ENCODE results near the gene GPR62.

Gene GPR62

GRCh38 chr3:51949121-51949520, 6.1 kb upstream of the GPR62 start:
- no peak overlapping the region for H3K4me3 ChIP-seq (ENCODE audit: low read depth, low read length)
- TF ChIP-seq, protein P1, sequence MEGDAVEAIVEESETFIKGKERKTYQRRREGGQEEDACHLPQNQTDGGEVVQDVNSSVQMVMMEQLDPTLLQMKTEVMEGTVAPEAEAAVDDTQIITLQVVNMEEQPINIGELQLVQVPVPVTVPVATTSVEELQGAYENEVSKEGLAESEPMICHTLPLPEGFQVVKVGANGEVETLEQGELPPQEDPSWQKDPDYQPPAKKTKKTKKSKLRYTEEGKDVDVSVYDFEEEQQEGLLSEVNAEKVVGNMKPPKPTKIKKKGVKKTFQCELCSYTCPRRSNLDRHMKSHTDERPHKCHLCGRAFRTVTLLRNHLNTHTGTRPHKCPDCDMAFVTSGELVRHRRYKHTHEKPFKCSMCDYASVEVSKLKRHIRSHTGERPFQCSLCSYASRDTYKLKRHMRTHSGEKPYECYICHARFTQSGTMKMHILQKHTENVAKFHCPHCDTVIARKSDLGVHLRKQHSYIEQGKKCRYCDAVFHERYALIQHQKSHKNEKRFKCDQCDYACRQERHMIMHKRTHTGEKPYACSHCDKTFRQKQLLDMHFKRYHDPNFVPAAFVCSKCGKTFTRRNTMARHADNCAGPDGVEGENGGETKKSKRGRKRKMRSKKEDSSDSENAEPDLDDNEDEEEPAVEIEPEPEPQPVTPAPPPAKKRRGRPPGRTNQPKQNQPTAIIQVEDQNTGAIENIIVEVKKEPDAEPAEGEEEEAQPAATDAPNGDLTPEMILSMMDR (IDR thresholded peaks at IDR 0.05; ENCODE audit: control insufficient read depth, extremely low read depth, insufficient read depth): no peak
- no peak for DNase-seq (ENCODE audit: low read depth)

DNA sequence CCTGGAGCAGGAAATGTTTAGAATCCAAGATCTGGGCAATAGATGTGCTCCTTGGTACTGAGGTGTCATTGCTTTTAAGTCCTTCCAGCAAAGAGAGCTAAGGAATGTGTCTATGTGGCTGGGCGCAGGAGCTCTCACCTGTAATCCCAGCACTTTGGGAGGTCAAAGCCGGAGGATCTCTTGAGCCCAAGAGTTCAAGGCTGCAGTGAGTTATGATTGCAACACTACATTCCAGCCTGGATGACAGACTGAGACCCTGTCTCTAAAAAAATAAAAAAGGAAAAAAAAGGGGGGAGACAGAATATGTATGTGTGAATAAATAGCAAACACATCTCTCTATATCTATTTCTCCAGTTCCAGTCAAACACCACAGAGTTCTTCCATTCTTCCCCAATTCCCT, 4.3 kb upstream of the GPR62 start:
- H3K4me3 ChIP-seq (ENCODE audit: low read depth, low read length): no peak overlapping the region
- no peak for DNase-seq (ENCODE audit: low read depth)
- TF ChIP-seq, protein P1 (IDR thresholded peaks at IDR 0.05; ENCODE audit: control insufficient read depth, extremely low read depth, insufficient read depth): no peak

DNA sequence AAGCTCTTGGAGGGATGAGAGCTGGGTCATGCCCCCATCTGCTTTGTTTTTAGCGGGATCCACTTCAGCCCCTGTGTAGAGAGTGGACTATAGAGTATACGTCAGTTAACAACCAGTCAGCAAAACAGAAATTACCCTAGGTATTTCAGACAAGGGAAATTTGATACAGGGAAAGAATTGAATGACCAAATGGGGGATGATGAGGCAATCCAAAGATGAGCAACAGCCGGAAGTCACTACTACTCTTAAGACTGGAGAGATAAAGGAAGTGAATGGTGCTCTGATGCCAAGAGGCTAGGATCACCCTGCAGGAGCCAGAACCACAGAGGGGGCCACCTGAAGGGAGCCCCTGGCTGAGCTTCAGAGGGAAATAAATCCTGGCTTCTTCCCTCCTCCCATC, 1.7 kb upstream of the GPR62 start:
- H3K4me3 ChIP-seq (ENCODE audit: low read depth, low read length): no peak overlapping the region
- TF ChIP-seq, protein P1 (IDR thresholded peaks at IDR 0.05; ENCODE audit: control insufficient read depth, extremely low read depth, insufficient read depth): no peak
- DNase-seq (ENCODE audit: low read depth): no peak

DNA sequence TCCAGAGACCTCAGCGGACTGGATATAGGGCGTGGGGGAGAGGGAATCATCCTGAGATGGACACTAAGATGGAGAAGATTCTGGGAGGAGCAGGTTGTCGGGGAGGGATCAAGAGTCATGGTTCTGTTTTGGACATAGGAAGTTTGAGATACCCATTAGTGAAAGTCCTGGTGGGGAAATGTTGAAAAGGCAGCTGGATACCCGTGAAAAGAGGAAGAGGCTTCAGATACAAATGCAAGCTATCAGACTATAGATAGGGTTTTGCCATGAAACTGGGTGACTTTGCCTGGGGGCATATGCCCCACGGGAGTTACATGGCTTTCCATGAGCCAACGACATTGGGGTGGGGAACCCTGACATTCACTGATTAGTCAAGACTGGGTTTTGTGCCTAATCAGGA, 1.1 kb upstream of the GPR62 start:
- no peak for DNase-seq (ENCODE audit: low read depth)

GRCh38 chr3:51954713-51955112, 468 bp upstream of the GPR62 start:
- TF ChIP-seq, protein P1 (IDR thresholded peaks at IDR 0.05; ENCODE audit: control insufficient read depth, extremely low read depth, insufficient read depth): no peak
- DNase-seq (ENCODE audit: low read depth): no peak
- H3K4me3 ChIP-seq (ENCODE audit: low read depth, low read length): no peak overlapping the region

More for the DNA sequence above, 1.1 kb upstream of the GPR62 start:
- H3K4me3 ChIP-seq (ENCODE audit: low read depth, low read length): no peak overlapping the region
- TF ChIP-seq, protein P1 (IDR thresholded peaks at IDR 0.05; ENCODE audit: control insufficient read depth, extremely low read depth, insufficient read depth): no peak

DNA sequence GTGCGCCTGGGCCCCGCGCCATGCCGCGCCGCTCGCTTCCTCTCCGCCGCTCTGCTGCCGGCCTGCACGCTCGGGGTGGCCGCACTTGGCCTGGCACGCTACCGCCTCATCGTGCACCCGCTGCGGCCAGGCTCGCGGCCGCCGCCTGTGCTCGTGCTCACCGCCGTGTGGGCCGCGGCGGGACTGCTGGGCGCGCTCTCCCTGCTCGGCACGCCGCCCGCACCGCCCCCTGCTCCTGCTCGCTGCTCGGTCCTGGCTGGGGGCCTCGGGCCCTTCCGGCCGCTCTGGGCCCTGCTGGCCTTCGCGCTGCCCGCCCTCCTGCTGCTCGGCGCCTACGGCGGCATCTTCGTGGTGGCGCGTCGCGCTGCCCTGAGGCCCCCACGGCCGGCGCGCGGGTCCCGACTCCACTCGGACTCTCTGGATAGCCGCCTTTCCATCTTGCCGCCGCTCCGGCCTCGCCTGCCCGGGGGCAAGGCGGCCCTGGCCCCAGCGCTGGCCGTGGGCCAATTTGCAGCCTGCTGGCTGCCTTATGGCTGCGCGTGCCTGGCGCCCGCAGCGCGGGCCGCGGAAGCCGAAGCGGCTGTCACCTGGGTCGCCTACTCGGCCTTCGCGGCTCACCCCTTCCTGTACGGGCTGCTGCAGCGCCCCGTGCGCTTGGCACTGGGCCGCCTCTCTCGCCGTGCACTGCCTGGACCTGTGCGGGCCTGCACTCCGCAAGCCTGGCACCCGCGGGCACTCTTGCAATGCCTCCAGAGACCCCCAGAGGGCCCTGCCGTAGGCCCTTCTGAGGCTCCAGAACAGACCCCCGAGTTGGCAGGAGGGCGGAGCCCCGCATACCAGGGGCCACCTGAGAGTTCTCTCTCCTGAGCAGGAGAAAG, 951 bp downstream of the GPR62 start:
- DNase-seq (ENCODE audit: low read depth): no peak
- H3K4me3 ChIP-seq (ENCODE audit: low read depth, low read length): no peak overlapping the region
- TF ChIP-seq, protein P1 (IDR thresholded peaks at IDR 0.05; ENCODE audit: control insufficient read depth, extremely low read depth, insufficient read depth): no peak

All from LNCaP clone FGC (cell line).